Suprapubic skin (tissue), 4 donors: ENCODE results near the gene EPB41L4B.

Source experiments
- CTCF ChIP-seq, 2 donors: fragments of 200-600 bp in 1 of 2; fragments of 450-650 bp in 1 of 2; sonication (generic) in 1 of 2; IDR thresholded peaks; one replicate each; pipeline ENCODE4 v1.5.1; 2016 to 2019; ENCODE audit warnings: antibody characterized with exemption in 2 of 2, mild to moderate bottlenecking in 1 of 2, moderate library complexity in 1 of 2
- EP300 ChIP-seq: sonication (generic); formaldehyde crosslinking; IDR thresholded peaks from one replicate; pipeline ENCODE4 v1.6.1; 2017; ENCODE audit warnings: antibody characterized with exemption
- POLR2A ChIP-seq, 2 donors: fragments of 450-650 bp; IDR thresholded peaks; one replicate each; pipeline ENCODE4 v1.6.1; 2017; ENCODE audit warnings: antibody characterized with exemption in 2 of 2, mild to moderate bottlenecking in 2 of 2, moderate library complexity in 2 of 2
- POLR2AphosphoS5 ChIP-seq, 3 donors: sonication (generic); formaldehyde crosslinking; IDR thresholded peaks; one replicate each; pipeline ENCODE4 v1.6.1; 2017; ENCODE audit warnings: antibody characterized with exemption in 3 of 3

GRCh38 chr9:109355564-109356297 is 34.9 kb upstream of the EPB41L4B start:
- TF ChIP-seq CTCF (IDR thresholded peaks at IDR 0.05), result no peak
- TF ChIP-seq POLR2AphosphoS5 (IDR thresholded peaks at IDR 0.05), result no peak
- TF ChIP-seq POLR2A (IDR thresholded peaks at IDR 0.05), result no peak
- TF ChIP-seq EP300, result no peak
